Epithelial cell of prostate (primary cell): ENCODE measurements around the gene CDPF1.

Experiments
- DNase-seq: peaks from one replicate; pipeline ENCODE4 v3.0.0-alpha.2; 2011; ENCODE audit warnings: low read depth, low spot score
- H3K27ac ChIP-seq: fragments of 450-650 bp; 2 replicates; pipeline ENCODE4 v1.5.1; 2017; ENCODE audit warnings: mild to moderate bottlenecking

Gene CDPF1

GRCh38 chr22:46260038-46260437 lies 9.9 kb upstream of the CDPF1 start:
- no peak overlapping the region for H3K27ac ChIP-seq
- no peak for DNase-seq

- H3K27ac ChIP-seq: no peak overlapping the region
- DNase-seq: no peak
These were observed 9.3 kb upstream of the CDPF1 start for GRCh38 chr22:46259374-46259773.

- DNase-seq: peak; percentile 56
- H3K27ac ChIP-seq: no peak overlapping the region
These were observed 6.4 kb upstream of the CDPF1 start for GRCh38 chr22:46256358-46256958.

- H3K27ac ChIP-seq: no peak overlapping the region
- DNase-seq: no peak
These were observed 1.8 kb upstream of the CDPF1 start for GRCh38 chr22:46251816-46252380.

GRCh38 chr22:46251266-46251665 lies 1.2 kb upstream of the CDPF1 start:
- H3K27ac ChIP-seq: no peak overlapping the region
- DNase-seq: no peak

- H3K27ac ChIP-seq: peak overlapping the region; percentile 36
These were observed 661 bp upstream of the CDPF1 start for GRCh38 chr22:46250783-46251125.

GRCh38 chr22:46247443-46247975 lies 2.6 kb downstream of the CDPF1 start:
- H3K27ac ChIP-seq: no peak overlapping the region
- no peak for DNase-seq

More at GRCh38 chr22:46250783-46251125, 661 bp upstream of the CDPF1 start:
- no peak for DNase-seq

GRCh38 chr22:46246178-46246577 lies 3.9 kb downstream of the CDPF1 start:
- no peak for DNase-seq
- no peak overlapping the region for H3K27ac ChIP-seq

GRCh38 chr22:46245511-46245910 lies 4.6 kb downstream of the CDPF1 start:
- no peak overlapping the region for H3K27ac ChIP-seq
- DNase-seq: no peak

- no peak overlapping the region for H3K27ac ChIP-seq
- DNase-seq: no peak
These were observed 5.3 kb downstream of the CDPF1 start for GRCh38 chr22:46244771-46245170.

GRCh38 chr22:46242076-46242475 lies 8.0 kb downstream of the CDPF1 start:
- H3K27ac ChIP-seq: no peak overlapping the region
- no peak for DNase-seq

GRCh38 chr22:46241396-46242007 lies 8.6 kb downstream of the CDPF1 start:
- no peak overlapping the region for H3K27ac ChIP-seq
- DNase-seq: no peak

GRCh38 chr22:46240907-46241306 lies 9.2 kb downstream of the CDPF1 start:
- no peak for DNase-seq
- no peak overlapping the region for H3K27ac ChIP-seq

GRCh38 chr22:46240506-46240905 lies 9.6 kb downstream of the CDPF1 start:
- no peak overlapping the region for H3K27ac ChIP-seq
- DNase-seq: no peak

GRCh38 chr22:46240073-46240472 lies 10.0 kb downstream of the CDPF1 start:
- no peak overlapping the region for H3K27ac ChIP-seq
- no peak for DNase-seq

GRCh38 chr22:46239261-46240048 lies 10.6 kb downstream of the CDPF1 start:
- DNase-seq: no peak
- no peak overlapping the region for H3K27ac ChIP-seq

GRCh38 chr22:46238541-46238940 lies 11.6 kb downstream of the CDPF1 start:
- no peak overlapping the region for H3K27ac ChIP-seq
- no peak for DNase-seq

GRCh38 chr22:46237453-46238124 lies 12.5 kb downstream of the CDPF1 start:
- no peak for DNase-seq
- no peak overlapping the region for H3K27ac ChIP-seq

- no peak overlapping the region for H3K27ac ChIP-seq
- no peak for DNase-seq
These were observed 15.1 kb downstream of the CDPF1 start for GRCh38 chr22:46234969-46235368.

GRCh38 chr22:46233231-46233630 lies 16.9 kb downstream of the CDPF1 start:
- DNase-seq: no peak
- H3K27ac ChIP-seq: no peak overlapping the region
